ENCODE results near the gene SORBS2.

DNA sequence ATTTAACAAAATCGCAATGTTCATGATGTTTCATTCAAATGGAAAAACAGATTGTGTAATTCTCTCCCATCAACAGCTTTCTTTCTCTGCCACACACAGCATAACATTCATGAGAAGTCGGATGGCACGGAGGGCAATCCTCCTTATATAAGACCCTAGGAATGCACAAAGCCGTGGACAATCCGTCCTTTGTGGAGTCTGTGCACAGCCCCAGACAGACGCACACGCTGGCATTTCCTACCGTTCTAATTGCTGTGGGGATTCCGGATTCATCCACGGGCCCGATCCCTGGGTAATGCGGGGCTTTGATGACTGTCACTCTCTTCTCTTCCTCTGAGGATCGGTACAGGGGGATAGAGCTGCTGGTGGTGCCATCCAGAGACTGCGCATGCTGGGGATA is 154.8 kb downstream of the SORBS2 start:
- TF ChIP-seq, protein P1, sequence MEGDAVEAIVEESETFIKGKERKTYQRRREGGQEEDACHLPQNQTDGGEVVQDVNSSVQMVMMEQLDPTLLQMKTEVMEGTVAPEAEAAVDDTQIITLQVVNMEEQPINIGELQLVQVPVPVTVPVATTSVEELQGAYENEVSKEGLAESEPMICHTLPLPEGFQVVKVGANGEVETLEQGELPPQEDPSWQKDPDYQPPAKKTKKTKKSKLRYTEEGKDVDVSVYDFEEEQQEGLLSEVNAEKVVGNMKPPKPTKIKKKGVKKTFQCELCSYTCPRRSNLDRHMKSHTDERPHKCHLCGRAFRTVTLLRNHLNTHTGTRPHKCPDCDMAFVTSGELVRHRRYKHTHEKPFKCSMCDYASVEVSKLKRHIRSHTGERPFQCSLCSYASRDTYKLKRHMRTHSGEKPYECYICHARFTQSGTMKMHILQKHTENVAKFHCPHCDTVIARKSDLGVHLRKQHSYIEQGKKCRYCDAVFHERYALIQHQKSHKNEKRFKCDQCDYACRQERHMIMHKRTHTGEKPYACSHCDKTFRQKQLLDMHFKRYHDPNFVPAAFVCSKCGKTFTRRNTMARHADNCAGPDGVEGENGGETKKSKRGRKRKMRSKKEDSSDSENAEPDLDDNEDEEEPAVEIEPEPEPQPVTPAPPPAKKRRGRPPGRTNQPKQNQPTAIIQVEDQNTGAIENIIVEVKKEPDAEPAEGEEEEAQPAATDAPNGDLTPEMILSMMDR (IDR thresholded peaks at IDR 0.05; ENCODE audit: poor library complexity, severe bottlenecking): no peak
- no peak for TF ChIP-seq MXI1 (conservative IDR thresholded peaks at IDR 0.05; ENCODE audit: poor library complexity, severe bottlenecking)
- TF ChIP-seq EP300 (conservative IDR thresholded peaks at IDR 0.05; ENCODE audit: poor library complexity, severe bottlenecking): no peak
- TF ChIP-seq, protein P2, sequence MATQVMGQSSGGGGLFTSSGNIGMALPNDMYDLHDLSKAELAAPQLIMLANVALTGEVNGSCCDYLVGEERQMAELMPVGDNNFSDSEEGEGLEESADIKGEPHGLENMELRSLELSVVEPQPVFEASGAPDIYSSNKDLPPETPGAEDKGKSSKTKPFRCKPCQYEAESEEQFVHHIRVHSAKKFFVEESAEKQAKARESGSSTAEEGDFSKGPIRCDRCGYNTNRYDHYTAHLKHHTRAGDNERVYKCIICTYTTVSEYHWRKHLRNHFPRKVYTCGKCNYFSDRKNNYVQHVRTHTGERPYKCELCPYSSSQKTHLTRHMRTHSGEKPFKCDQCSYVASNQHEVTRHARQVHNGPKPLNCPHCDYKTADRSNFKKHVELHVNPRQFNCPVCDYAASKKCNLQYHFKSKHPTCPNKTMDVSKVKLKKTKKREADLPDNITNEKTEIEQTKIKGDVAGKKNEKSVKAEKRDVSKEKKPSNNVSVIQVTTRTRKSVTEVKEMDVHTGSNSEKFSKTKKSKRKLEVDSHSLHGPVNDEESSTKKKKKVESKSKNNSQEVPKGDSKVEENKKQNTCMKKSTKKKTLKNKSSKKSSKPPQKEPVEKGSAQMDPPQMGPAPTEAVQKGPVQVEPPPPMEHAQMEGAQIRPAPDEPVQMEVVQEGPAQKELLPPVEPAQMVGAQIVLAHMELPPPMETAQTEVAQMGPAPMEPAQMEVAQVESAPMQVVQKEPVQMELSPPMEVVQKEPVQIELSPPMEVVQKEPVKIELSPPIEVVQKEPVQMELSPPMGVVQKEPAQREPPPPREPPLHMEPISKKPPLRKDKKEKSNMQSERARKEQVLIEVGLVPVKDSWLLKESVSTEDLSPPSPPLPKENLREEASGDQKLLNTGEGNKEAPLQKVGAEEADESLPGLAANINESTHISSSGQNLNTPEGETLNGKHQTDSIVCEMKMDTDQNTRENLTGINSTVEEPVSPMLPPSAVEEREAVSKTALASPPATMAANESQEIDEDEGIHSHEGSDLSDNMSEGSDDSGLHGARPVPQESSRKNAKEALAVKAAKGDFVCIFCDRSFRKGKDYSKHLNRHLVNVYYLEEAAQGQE (IDR thresholded peaks at IDR 0.05; ENCODE audit: borderline replicate concordance): no peak
- TF ChIP-seq TAF1 (IDR thresholded peaks at IDR 0.05; ENCODE audit: low read depth): no peak
- TF ChIP-seq POLR2AphosphoS5 (IDR thresholded peaks at IDR 0.05): no peak
